Measurements from ENCODE around the gene KCNC3. TPM values are rescaled to one million over a fixed set of nuclear protein-coding genes. Genes with fewer than 3 reads are reported as not detected.

Gene KCNC3
- total RNA-seq, 2 experiments from 2014 or later, result 0.39 to 0.47 TPM

DNA sequence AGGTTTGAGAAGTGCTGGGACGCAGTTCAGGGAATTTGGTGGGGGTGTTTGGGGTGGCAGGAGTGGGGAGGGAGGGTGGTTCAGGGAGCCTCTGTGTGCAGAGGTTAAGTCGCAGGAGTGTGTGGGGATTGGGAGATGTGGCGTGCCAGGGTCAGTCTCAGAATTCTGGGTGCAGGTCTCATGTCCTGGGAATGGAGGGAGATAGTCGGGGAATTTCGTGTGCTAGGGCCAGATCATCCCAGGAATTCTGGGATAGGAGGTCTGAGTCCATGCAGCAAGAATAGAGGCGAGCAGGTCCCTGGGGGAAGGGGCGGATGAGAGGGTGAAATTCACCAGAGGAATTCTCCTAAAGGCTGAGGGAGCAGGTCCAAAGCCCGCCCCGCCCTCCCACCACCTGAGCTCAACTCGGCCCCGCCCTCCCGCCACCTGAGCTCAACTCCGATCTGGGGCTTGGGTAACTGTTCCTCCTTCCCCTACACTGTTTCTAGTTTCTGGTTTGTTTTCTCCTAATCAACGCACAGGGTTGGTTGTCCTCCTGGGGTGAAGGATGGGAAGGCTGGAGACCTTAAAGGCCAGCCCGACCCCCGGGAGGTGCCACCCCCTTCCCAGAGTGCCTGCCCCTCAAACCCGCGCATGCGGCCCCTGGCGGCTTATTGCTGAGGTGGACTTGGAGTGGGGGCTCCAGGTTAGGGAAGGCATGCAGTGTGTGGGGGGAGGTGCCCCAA lies 15.2 kb downstream of the KCNC3 start:
- POLR2A ChIA-PET, result no interaction called here
- H3K27ac Mint-ChIP-seq, result no peak overlapping the region
- CTCF ChIA-PET, result no interaction called here
- peaks cover 50% of the 10 kb centered on the region for H3K27me3 Mint-ChIP-seq (ENCODE audit: low read depth)
- peaks cover 9% of the 10 kb centered on the region for H3K4me1 Mint-ChIP-seq (ENCODE audit: low read depth)
- H3K4me3 Mint-ChIP-seq, result no peak overlapping the region
- ATAC-seq (no peak), DNase-seq (no peak)
- H3K9me3 Mint-ChIP-seq (ENCODE audit: insufficient read depth), result no peaks in the 10 kb centered on the region
- no peaks in the 10 kb centered on the region for H3K36me3 Mint-ChIP-seq (ENCODE audit: low read depth)

- CTCF ChIA-PET, result no interaction called here
- peaks cover 56% of the 10 kb centered on the region for H3K27me3 Mint-ChIP-seq (ENCODE audit: low read depth)
- no peaks in the 10 kb centered on the region for H3K36me3 Mint-ChIP-seq (ENCODE audit: low read depth)
- H3K4me1 Mint-ChIP-seq (ENCODE audit: low read depth), result peaks cover 9% of the 10 kb centered on the region
- no peak overlapping the region for H3K27ac Mint-ChIP-seq
- H3K4me3 Mint-ChIP-seq, result no peak overlapping the region
- DNase-seq, result no peak
- H3K9me3 Mint-ChIP-seq (ENCODE audit: insufficient read depth), result no peaks in the 10 kb centered on the region
- no peak for ATAC-seq
- POLR2A ChIA-PET, result no interaction called here
Measured at GRCh38 chr19:50312967-50313811, 16.0 kb downstream of the KCNC3 start.

- H3K36me3 Mint-ChIP-seq (ENCODE audit: low read depth), result no peaks in the 10 kb centered on the region
- no peaks in the 10 kb centered on the region for H3K9me3 Mint-ChIP-seq (ENCODE audit: insufficient read depth)
- POLR2A ChIA-PET, result no interaction called here
- peaks cover 9% of the 10 kb centered on the region for H3K4me1 Mint-ChIP-seq (ENCODE audit: low read depth)
- H3K27me3 Mint-ChIP-seq (ENCODE audit: low read depth), result peaks cover 52% of the 10 kb centered on the region
- DNase-seq, result no peak
- no peak overlapping the region for H3K4me3 Mint-ChIP-seq
- CTCF ChIA-PET, result no interaction called here
- no peak overlapping the region for H3K27ac Mint-ChIP-seq
- no peak for ATAC-seq
Measured at GRCh38 chr19:50311723-50312635, 17.2 kb downstream of the KCNC3 start.

DNA sequence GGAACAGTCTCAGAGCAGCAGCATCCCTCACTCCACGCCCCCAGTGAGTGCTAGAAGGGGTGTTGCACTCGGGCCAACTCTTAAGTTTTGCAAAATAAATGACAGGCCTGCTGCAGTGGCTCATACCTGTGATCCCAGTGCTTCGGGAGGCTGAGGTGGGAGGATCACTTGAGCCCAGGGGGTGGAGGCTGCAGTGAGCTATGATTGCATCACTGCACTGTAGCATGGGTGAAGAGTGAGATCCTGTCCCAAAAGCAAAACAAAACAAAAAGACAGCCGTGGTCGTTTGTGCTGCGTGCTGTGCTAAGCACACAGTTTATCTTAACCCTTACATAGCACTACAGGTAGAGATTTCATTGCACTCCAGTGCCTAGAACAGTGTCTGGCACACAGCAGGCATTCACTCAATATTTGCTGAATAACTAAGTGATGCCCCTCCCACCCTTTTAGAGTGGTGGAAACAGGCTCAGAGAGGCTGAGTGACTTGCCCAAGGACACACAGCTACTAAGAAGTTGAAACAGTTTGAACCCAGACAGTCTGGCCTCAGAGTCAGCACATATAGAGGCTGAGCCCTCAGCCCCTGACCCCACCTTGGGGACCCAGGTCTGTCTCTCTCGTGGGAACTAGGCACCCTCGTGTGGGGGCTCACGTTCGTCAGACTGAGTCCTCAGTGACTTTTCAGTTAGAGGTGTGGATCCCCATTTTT lies 18.3 kb downstream of the KCNC3 start:
- ChIA-PET POLR2A (no interaction called here), CTCF (no interaction called here)
- Mint-ChIP-seq H3K9me3 (ENCODE audit: insufficient read depth) (no peaks in the 10 kb centered on the region), H3K4me1 (ENCODE audit: low read depth) (peaks cover 6% of the 10 kb centered on the region), H3K27ac (no peak overlapping the region), H3K4me3 (no peak overlapping the region), H3K27me3 (ENCODE audit: low read depth) (peaks cover 48% of the 10 kb centered on the region), H3K36me3 (ENCODE audit: low read depth) (no peaks in the 10 kb centered on the region)
- no peak for DNase-seq
- ATAC-seq, result no peak

GRCh38 chr19:50309396-50310125 lies 19.6 kb downstream of the KCNC3 start:
- ChIA-PET POLR2A (no interaction called here), CTCF (no interaction called here)
- DNase-seq (no peak), ATAC-seq (no peak)
- no peaks in the 10 kb centered on the region for H3K36me3 Mint-ChIP-seq (ENCODE audit: low read depth)
- no peaks in the 10 kb centered on the region for H3K4me1 Mint-ChIP-seq (ENCODE audit: low read depth)
- H3K4me3 Mint-ChIP-seq, result no peak overlapping the region
- no peak overlapping the region for H3K27ac Mint-ChIP-seq
- H3K27me3 Mint-ChIP-seq (ENCODE audit: low read depth), result peaks cover 40% of the 10 kb centered on the region
- no peaks in the 10 kb centered on the region for H3K9me3 Mint-ChIP-seq (ENCODE audit: insufficient read depth)

GRCh38 chr19:50308991-50309390 lies 20.2 kb downstream of the KCNC3 start:
- POLR2A ChIA-PET, result no interaction called here
- H3K27ac Mint-ChIP-seq, result no peak overlapping the region

GRCh38 chr19:50303558-50303957 lies 25.6 kb downstream of the KCNC3 start:
- ChIA-PET POLR2A (no interaction called here), CTCF (no interaction called here)
- DNase-seq (no peak), ATAC-seq (no peak)
- H3K9me3 Mint-ChIP-seq (ENCODE audit: insufficient read depth), result no peaks in the 10 kb centered on the region
- no peak overlapping the region for H3K27ac Mint-ChIP-seq
- H3K36me3 Mint-ChIP-seq (ENCODE audit: low read depth), result no peaks in the 10 kb centered on the region
- no peak overlapping the region for H3K4me3 Mint-ChIP-seq
- no peaks in the 10 kb centered on the region for H3K4me1 Mint-ChIP-seq (ENCODE audit: low read depth)
- H3K27me3 Mint-ChIP-seq (ENCODE audit: low read depth), result peaks cover 6% of the 10 kb centered on the region

More at GRCh38 chr19:50308991-50309390, 20.2 kb downstream of the KCNC3 start:
- peaks cover 35% of the 10 kb centered on the region for H3K27me3 Mint-ChIP-seq (ENCODE audit: low read depth)
- no peaks in the 10 kb centered on the region for H3K36me3 Mint-ChIP-seq (ENCODE audit: low read depth)
- no peaks in the 10 kb centered on the region for H3K4me1 Mint-ChIP-seq (ENCODE audit: low read depth)
- DNase-seq, result no peak
- CTCF ChIA-PET, result no interaction called here
- no peak overlapping the region for H3K4me3 Mint-ChIP-seq
- no peak for ATAC-seq
- H3K9me3 Mint-ChIP-seq (ENCODE audit: insufficient read depth), result no peaks in the 10 kb centered on the region

- Mint-ChIP-seq H3K4me3 (no peak overlapping the region), H3K27ac (no peak overlapping the region), H3K27me3 (ENCODE audit: low read depth) (peaks cover 2% of the 10 kb centered on the region), H3K4me1 (ENCODE audit: low read depth) (no peaks in the 10 kb centered on the region), H3K9me3 (ENCODE audit: insufficient read depth) (no peaks in the 10 kb centered on the region), H3K36me3 (ENCODE audit: low read depth) (no peaks in the 10 kb centered on the region)
- ChIA-PET POLR2A (no interaction called here), CTCF (no interaction called here)
- DNase-seq, result no peak
- no peak for ATAC-seq
Measured at GRCh38 chr19:50301607-50301971, 27.6 kb downstream of the KCNC3 start.

- Mint-ChIP-seq H3K4me3 (no peak overlapping the region), H3K9me3 (ENCODE audit: insufficient read depth) (no peaks in the 10 kb centered on the region), H3K36me3 (ENCODE audit: low read depth) (no peaks in the 10 kb centered on the region), H3K27ac (no peak overlapping the region), H3K27me3 (ENCODE audit: low read depth) (peaks cover 2% of the 10 kb centered on the region), H3K4me1 (ENCODE audit: low read depth) (no peaks in the 10 kb centered on the region)
- ATAC-seq (no peak), DNase-seq (no peak)
- ChIA-PET CTCF (no interaction called here), POLR2A (no interaction called here)
Measured at GRCh38 chr19:50300814-50301606, 28.2 kb downstream of the KCNC3 start.

DNA sequence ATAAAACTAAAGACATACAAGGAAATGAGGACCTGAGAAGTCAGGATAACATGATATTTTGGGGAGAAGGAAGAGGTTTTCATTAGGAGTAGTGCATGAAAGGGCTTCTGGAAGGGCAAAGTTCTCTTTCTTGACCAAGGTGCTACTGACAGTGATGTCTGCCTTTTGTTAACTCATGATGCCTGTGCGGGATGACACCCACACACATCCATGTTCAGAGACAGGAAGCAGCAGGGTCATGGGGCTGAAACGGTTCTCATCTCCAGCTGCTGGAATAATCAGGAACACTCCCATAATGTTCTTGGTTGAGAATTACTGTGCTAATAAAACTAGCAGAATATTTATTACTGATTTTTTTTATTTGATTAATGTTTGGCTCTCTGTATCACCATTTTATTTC lies 29.1 kb downstream of the KCNC3 start:
- Mint-ChIP-seq H3K4me1 (ENCODE audit: low read depth) (no peaks in the 10 kb centered on the region), H3K36me3 (ENCODE audit: low read depth) (no peaks in the 10 kb centered on the region), H3K9me3 (ENCODE audit: insufficient read depth) (no peaks in the 10 kb centered on the region), H3K27me3 (ENCODE audit: low read depth) (peaks cover 2% of the 10 kb centered on the region), H3K4me3 (no peak overlapping the region), H3K27ac (no peak overlapping the region)
- DNase-seq (no peak), ATAC-seq (no peak)
- ChIA-PET POLR2A (no interaction called here), CTCF (no interaction called here)
